Stimulated activated CD4-positive, alpha-beta T cell treated with anti-CD3 and anti-CD28 coated beads, TNF-alpha, amount 100 ng/mL, for 48 hours (primary cell): ENCODE data around the gene TAS2R3.
A peak's percentile ranks its signal among the peaks of the same experiment; 100 is the strongest.

Experiments
- DNase-seq, 3 donors: peaks; one replicate each; pipeline ENCODE4 v3.0.0-alpha.2; 2020; ENCODE audit warnings: low read depth in 3 of 3

TAS2R3 gene

GRCh38 chr7:141785706-141786552 lies 22.0 kb downstream of the TAS2R3 start:
- peak in 1 of 3 donors; percentile 12 for DNase-seq

- no peak for DNase-seq
Measured at GRCh38 chr7:141788296-141788695, 24.4 kb downstream of the TAS2R3 start.

- DNase-seq, result no peak
Measured at GRCh38 chr7:141789917-141790316, 26.0 kb downstream of the TAS2R3 start, which contains the start of gene TAS2R5. TAS2R5 (plus strand) TSS chr7:141790217; CDS start chr7:141790362, 145 bp downstream.

GRCh38 chr7:141792526-141792925 lies 28.6 kb downstream of the TAS2R3 start:
- no peak for DNase-seq
